ENCODE data around the gene MPRIP. TPM values are rescaled to one million over a fixed set of nuclear protein-coding genes. Genes with fewer than 3 reads are reported as not detected.

The MPRIP gene
- total and polyA plus RNA-seq, 2 of the 13 experiments (the other 11 are each of a cell fraction or from before 2014, with no cell fraction given): 50.2 to 52.4 TPM

DNA sequence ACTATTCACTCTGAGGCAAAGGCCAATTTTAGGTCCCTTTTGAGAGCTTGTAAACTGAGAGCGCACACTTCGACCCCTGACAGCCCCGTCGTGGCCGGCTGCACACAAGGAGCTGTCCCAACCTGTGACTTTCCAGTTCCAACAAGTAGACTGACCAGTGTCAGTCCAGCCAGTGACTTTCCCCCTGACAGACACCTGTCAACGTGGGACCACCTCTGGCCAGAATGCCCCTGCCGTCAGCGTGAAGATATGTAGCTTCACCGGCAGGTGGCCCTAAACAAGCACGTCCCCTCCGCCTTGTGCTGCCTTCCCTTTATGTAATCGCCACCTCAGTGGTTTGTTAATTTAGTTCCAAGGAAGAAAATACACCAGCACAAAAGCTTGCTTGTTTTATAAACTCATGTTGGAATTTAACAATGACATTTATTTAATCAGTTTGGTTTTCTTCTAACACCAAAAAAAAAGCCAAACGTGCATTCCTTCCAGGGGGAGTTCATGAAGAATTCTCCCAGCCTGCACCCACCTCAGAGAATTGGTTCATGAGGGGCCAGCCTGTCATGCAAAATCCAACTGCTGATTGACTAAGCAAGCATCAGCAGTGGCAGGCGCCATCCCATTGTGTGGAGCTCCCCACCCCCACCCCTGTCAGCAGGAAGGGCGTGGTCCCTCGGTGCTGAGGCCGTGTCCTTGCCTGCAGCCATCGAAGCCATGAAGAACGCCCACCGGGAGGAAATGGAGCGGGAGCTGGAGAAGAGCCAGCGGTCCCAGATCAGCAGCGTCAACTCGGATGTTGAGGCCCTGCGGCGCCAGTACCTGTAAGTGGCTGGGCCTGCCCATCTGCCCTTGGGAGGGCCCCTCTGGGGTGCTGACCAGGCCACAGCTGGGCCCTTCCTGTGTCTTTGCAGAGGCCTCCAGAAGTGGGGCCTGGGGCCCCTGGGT is 130.0 kb downstream of the MPRIP start (continued):
- TF ChIP-seq ZMAT5 (CRISPR knock-in tag; IDR thresholded peaks at IDR 0.05; ENCODE audit: borderline replicate concordance, low read depth): no peak
- TF ChIP-seq SRSF9 (IDR thresholded peaks at IDR 0.05; ENCODE audit: borderline replicate concordance, insufficient read depth, low read depth, low read length, poor library complexity, severe bottlenecking): no peak
- TF ChIP-seq DR1 (CRISPR knock-in tag; IDR thresholded peaks at IDR 0.05): no peak

DNA sequence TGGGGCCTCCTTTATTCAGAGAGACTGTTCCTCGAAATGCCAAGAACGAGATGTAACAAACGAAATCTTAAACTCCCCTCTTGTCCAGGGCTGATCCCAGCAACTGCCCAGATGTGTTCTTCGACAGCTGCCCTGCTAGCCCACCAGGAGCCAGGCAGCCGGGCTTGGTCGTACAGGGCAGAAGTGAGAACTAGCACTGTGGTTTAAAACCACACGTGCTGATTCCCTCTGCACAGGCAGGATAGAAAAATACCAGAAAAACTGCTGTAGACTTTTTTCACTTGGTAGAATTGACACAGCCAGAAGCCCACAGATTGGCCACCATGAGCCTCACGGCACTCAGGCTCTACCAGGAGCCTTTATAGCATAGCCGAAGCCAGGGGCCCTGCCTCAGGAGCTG is 130.7 kb downstream of the MPRIP start:
- Histone ChIP-seq H3K27me3 (ENCODE audit: control insufficient read depth in 1 of 2, insufficient read depth in 2 of 2, low read length in 2 of 2) (no peaks in the 10 kb centered on the region), H3K4me3 (replicated peaks in 1 of 3; ENCODE audit: insufficient read depth in 1 of 3, low read depth in 2 of 3, low read length in 3 of 3) (no peak overlapping the region), H3K79me2 (ENCODE audit: insufficient read depth, low read length) (no peaks in the 10 kb centered on the region), H4K20me1 (ENCODE audit: insufficient read depth, low read length) (no peaks in the 10 kb centered on the region), H2AFZ (ENCODE audit: low read length) (no peak overlapping the region), H3K9ac (ENCODE audit: insufficient read depth, low read depth, low read length) (no peak overlapping the region), H3K27ac (ENCODE audit: extremely low read length, insufficient read depth, low read length) (no peak overlapping the region), H3K4me2 (ENCODE audit: low read depth, low read length) (no peak overlapping the region), H3K4me1 (ENCODE audit: insufficient read depth, low read length) (no peaks in the 10 kb centered on the region), H3K36me3 (replicated peaks in 1 of 2; ENCODE audit: control insufficient read depth in 1 of 2, insufficient read depth in 2 of 2, low read length in 2 of 2) (peaks cover 21 to 61% of the 10 kb centered on the region in 2 experiments; a peak in 4 of 5 replicates), H3K9me3 (ENCODE audit: low read length) (no peaks in the 10 kb centered on the region)
- ChIA-PET CTCF (ENCODE audit: low intra/inter-chr PET ratio, low total read pairs) (no interaction called here), POLR2A (no interaction called here)
- BruUV-seq (replicated peaks): no TSS peak
- FAIRE-seq (no peak), ATAC-seq (no peak), DNase-seq (ENCODE audit: low spot score) (no peak)
- TF ChIP-seq CC2D1A (CRISPR knock-in tag; IDR thresholded peaks at IDR 0.05) (no peak), MAFK (conservative IDR thresholded peaks at IDR 0.05 in 1 of 2, IDR thresholded peaks at IDR 0.05 in 1 of 2; ENCODE audit: low read length in 2 of 2) (no peak), ZFP91 (CRISPR knock-in tag; IDR thresholded peaks at IDR 0.05; ENCODE audit: borderline replicate concordance) (no peak), ZNF619 (CRISPR knock-in tag; IDR thresholded peaks at IDR 0.05) (no peak), ZNF674 (CRISPR knock-in tag; IDR thresholded peaks at IDR 0.05; ENCODE audit: low read depth) (no peak), ZFYVE20 (CRISPR knock-in tag; IDR thresholded peaks at IDR 0.05; ENCODE audit: borderline replicate concordance, low read depth) (no peak), ZBTB1 (CRISPR knock-in tag; IDR thresholded peaks at IDR 0.05; ENCODE audit: borderline replicate concordance) (no peak), RFX3 (CRISPR knock-in tag; IDR thresholded peaks at IDR 0.05) (no peak)
- in situ Hi-C loops (cut with HindIII; ENCODE audit: extremely low pct_ligation_motif_present, low pct_unique_long_range_greater_than_20kb): no loop called here
- intact Hi-C loops (cut with micrococcal nuclease; ENCODE audit: unreplicated experiment): no loop called here
- WGBS (ENCODE audit: low lambda C conversion rate): 96% methylated on average over 4 of the region's 9 CpGs
